NCI-H1436 (cell line): ENCODE results near the gene TMEM51.

Source experiments
- DNase-seq: peaks from one replicate; lab custom pipeline; 2025; lab: John Stamatoyannopoulos, UW

The TMEM51 gene, protein sequence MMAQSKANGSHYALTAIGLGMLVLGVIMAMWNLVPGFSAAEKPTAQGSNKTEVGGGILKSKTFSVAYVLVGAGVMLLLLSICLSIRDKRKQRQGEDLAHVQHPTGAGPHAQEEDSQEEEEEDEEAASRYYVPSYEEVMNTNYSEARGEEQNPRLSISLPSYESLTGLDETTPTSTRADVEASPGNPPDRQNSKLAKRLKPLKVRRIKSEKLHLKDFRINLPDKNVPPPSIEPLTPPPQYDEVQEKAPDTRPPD

DNA sequence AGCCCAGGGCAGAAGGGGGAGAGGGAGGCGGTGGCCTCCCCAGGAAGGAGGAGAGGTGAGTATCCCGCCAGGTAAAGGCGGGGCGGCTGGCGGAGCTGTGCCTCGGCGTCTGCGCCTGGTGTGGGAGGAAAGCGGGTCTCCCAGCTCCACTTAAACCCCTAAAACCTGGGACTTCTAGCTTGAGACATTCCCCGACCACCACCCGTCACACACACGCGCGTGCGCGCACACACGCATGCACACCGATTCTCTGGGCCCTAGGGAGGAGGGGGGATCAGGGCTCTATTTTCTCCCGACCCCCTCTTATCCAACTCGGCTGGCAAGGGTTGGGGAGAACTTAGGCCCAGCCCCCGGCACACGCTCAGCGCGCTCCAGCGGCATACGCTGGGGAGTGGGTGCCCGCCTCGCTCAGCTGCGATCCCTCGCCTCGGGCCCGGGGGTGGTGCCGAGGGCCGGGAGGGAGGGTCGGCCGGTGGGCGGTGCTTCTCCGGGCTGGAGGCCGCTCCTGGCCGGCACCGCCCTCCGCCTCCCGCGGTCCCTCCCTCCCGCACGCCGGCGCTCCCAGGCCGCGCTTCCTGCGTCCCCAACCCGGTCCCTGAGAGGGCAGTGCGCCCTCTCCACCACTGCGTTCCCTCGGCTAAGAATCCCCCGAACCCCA, at the start of gene TMEM51:
TMEM51 (plus strand) TSS at position 564 of the 658 bp plus-strand sequence. CDS start 61,341 bp downstream, outside the sequence.
- DNase-seq: peak; percentile 64

DNA sequence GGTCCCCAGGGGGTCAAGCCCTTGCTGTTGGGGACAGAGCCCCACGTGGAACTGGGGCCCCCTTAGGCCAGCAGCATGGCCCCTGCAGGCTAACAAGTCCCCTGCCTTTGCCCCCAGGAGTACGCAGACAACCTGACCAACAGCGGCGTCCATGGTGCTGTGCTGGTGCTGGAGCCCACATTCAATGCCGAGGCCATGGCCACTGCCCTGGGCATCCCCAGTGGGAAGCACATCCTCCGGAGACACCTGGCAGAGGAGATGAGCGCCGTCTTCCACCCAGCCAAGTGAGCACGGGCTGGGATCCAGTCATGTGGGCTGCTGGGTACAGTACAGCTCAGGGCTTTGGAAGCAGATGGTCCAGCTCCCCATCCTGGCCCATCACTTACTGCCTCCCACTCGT, 49.6 kb upstream of the TMEM51 start:
- no peak for DNase-seq

DNA sequence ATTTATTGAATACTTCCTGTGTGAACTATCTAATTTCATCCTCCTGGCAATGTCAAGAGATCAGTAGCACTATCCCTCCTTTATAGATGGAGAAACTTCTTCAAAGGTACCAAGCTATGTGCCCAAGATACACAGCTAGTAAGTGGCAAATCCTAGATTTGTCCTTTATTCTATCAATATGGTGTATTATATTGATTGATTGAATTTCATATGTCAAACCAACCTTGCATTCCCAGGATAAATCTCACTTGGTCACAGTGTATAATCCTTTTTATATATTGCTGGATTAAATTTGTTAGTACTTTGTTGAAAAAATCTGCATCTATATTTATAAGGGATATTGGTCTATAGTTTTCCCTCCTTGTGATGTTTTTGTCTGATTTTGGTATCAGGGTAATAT, 48.8 kb upstream of the TMEM51 start:
- no peak for DNase-seq

DNA sequence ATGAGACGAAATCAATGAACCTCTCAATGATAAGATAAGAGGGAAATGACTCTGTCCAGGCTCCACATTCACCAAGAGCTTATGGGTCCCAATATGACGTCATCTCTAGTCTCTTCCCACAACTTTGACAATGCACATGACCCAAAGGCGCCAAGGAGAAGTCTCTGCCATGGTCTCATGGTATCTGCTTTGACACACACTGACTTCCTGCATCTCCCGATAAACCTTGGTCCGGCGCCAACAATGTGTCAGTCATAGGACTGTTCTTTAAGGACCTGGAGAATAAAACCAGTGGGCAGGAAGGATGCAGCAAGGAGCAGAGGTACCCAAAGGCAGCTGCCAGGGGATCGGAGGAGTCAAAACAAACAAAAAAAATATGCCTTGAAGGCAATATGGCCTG, 46.9 kb upstream of the TMEM51 start:
- no peak for DNase-seq

DNA sequence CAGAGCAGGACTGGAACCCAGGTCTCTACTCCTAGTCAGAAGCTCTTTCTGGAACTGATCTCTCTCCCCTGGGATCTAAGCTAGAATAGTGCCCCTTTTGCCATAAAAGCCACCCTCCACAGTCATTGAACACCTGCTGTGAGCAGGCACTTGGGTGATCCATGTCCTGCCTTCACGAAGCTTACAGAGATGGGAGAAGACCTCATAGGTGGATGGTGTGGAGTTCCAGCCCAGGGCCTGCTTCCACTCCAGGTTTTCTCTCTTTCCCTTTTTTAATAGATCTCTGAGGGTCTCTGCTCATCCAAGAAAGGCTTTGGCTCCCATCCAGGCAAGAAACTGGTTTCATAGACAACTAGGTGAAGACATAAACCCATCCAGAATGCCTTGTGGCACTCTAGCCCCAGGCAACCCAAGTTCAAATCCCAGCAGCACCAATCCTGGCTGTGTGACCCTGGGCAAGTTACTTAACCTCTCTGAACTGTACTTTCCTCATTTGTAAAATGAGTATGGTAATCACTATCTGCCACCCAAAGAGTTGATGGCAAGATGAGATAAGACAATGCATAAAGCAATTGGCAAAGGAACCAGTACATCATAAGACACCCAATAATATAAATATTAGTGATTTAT, 46.4 kb upstream of the TMEM51 start:
- no peak for DNase-seq

DNA sequence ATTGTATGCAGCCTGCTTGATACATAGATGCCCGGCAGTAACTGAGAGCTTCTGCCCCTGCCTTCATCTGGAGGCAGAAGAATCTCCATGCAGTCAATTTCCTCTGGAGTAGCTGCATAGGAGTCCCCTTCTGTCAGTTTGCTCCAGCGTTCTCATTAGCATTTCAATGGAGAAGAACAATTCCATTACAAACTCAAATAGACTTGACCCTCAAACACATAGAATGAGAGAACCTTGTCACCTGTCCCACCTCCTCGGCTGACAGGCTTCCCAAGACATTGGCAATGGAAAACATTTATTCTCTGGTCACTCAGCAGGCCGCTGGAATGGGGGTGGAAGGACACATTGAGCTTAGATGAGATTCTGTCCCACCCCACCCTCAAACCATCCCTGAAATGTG, 45.6 kb upstream of the TMEM51 start:
- DNase-seq: no peak

DNA sequence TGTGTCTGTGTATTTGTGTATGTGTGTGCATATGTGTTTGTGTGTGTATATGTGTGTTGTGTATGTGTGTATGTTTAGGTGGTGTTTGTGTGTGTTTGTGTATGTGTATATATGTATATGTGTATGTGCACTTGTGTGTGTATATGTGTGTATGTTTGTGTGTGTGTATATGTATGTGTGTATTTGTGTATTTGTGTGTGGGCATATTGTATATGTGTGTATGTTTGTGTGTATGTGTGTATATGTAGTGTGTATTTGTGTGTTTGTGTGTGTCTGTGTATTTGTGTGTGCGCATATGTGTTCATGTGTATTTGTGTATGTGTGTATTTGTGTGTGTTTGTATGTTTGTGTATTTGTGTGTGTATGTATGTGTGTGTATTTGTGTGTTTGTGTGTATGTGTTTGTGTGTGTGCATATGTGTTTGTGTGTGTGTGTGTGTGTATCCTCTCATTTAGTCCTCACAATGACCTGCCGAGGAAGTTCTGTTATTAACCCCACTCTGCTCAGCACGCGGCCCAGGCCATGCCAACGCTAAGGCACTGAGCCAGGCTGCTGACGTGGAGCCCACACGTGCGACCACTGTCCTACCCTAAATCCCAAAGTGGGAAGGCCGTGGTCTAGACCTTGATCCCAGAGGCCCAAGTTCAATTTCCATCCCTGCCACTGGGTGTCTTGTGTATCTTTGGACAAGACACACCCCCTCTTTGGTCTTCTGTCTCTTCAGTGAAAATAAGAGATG, 43.2 kb upstream of the TMEM51 start:
- no peak for DNase-seq

DNA sequence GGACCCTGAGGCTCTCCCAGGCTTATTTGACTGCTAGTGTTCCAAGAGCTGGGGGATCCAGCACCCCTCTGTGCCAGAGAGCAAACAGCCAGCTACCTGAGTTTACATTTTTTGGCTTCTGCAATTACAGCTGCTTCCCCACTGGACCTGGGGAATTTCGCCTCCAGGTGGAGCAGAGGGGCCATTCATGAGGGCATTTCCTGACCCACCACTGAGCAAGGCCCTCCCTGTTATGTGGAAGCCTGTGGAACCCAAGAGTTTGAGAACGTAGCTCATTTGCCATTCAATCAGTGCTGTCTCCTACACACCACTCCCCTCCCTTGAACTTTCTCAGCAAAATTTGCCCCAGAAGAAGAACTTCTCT, 42.7 kb upstream of the TMEM51 start:
- DNase-seq: no peak

DNA sequence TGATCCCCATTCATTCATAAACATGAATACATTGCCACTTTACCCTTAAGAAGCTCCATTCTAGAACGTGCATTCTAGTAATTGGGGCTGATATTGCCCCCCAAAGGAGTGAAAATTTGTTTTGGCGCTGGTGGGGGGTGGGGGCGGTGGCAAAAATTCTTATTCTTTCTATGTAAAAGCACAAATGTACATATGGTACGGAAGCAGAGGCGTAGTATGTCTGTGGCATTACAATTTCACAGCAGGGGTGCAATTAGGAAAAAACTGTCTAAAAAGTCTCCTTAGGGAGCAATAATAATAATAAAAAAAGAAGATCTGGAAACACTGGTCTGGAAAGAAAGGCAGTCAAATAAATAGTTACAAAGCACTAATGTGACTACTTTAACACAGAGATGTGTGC, 40.4 kb upstream of the TMEM51 start:
- DNase-seq: no peak

DNA sequence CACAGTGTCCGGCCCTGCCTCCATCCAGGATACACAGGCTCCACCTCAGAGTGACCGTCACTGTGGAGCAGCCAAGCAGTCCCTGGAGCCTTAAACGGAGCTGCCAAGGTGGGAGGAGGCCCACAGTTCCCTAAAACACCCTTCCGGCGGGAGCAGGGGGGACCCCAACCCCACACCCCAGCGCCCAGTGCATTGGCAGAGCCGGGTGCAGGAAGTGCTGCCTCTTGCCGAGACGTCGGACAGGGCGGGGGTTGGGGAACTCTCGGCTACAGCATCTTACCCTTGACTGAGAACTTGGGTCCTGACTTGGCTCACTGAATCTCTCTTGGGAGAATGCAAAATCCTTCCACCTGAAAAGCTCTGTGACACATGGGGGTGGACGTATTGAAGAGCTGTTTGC, 38.7 kb upstream of the TMEM51 start:
- no peak for DNase-seq

DNA sequence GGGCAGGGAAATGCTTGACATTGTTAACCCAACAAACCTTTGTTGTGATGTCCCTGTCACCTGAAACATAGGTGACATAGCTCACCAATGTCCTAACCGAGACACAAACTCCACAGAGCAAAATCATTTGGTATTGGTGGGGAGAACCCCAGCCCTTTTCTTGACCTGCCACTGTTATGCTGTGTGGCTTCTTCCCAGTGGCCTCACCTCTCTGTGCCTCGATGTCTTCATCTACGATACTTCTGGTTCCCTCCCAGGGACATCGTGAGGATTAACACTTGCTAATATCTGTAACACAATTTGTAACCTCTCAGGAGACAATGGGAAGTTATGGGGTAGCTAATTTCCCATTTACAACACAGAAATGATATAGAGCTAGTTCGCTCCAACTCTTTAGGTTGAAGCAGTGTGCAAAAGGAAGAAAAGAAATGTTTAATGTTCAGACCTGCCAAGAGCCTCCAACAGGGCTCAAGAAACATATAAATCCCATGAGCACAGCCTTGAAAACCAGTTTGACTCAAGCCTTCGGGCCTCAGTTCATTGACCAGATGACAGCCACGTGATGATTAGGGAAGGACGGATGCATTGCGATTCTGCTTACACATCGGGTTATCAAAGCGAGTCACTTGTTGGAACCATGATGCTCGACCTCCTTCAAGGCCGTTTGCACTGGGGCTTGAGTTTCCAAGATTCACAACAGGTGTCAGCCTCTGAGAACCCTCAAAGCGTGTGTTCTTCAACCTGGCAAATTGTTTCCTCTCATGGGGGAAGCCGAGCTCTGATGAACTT, 37.8 kb upstream of the TMEM51 start:
- DNase-seq: no peak

DNA sequence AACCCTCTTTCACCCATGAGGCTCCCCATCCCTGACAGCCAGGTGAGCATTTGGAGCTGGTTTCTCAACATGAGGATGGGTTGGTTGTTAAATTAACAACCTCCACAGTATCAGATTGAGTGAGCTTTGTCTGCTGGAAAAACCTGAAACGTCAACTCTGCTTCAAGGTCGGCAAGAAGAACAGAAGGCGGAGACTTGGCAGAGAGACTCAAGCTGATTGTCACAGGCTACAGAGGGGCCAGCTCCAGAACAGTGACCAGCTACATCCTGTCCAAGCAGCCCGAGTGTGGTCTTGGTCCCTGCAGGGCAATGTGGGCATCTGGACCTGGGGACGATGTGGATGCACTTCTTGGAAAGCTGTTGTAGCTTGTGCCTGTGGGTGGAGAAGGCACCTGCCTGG, 36.6 kb upstream of the TMEM51 start:
- no peak for DNase-seq

DNA sequence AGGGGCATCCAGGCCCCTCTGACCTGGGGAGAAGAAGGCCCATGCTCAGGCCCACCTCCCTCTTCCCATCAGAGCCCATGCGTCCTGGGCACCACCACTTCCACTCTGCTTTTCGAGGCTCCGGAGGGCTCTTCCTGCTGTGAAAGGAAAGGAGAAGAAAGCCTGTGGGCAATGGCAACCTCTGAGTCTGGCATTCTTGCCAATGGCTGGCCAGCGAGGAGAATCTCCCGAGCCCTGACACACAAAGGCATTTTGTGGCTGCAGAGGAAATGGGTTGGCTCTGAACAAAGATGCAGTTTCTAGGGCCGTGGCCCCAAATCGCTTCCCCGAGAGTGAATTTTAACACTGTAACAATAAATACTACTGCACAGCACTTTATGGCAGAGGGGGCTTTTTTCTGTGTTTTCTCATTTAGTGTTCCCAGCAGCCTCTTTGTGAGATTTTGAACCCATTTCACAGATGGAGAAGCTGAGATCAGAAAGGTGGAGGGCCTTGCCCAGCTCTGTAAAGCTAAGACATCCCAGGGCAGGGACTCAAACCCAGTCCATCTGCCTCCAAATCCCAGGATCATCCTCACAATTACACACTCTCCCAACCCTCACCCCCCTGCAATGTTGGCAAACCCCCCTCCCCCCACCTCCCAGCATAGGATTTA, 35.7 kb upstream of the TMEM51 start:
- no peak for DNase-seq

DNA sequence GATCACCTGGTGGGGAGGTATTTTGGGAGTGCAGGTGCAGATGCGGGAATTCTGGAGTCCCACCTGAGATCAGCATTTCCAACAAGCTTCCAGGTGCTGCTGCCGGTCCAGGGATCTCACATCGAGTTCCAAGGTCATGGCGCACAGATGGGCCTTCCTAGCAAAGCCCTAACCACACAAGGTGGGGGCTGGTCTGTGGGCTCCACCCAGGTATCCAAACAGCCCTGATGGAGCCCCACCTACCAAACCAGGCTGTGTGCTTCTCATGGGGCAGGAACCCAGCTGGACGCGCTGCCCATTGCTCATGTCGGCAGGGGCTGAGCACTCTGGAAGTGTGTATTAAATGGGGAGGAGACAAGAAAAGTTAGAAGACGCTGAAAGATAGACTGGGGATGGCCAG, 35.0 kb upstream of the TMEM51 start:
- no peak for DNase-seq

DNA sequence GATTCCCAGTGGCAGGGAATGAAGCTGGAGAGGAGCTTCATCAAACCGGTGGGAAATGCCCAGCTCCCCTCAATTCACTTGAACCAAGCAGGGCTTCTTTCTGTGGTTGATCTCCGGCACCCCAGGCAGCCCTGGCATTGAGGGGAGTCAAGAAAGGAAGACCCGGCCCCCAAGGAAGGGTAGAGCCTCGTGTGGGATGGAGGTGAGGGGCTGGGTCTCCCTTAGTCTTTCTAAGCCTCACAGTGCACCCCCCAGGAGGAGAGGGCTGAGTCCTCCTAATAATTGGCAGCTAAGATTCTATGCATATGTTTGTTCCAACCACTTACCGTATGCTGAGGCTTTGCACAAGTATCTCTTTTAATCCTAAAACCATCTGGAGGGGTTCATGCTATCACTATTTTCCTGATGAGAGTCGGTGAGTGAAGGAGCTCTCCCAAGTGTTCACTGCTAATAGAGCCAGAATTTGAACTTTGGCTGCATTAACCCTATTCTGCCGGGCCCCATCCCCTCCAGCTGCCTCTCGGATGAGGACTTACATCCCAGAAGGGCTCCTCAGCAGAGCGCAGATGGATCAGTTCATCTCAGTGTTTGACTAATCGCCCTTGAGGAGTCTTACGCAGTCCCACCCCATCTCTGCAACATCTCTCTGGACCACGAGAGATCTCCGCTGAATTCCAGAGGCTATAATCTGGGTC, 33.1 kb upstream of the TMEM51 start:
- no peak for DNase-seq

DNA sequence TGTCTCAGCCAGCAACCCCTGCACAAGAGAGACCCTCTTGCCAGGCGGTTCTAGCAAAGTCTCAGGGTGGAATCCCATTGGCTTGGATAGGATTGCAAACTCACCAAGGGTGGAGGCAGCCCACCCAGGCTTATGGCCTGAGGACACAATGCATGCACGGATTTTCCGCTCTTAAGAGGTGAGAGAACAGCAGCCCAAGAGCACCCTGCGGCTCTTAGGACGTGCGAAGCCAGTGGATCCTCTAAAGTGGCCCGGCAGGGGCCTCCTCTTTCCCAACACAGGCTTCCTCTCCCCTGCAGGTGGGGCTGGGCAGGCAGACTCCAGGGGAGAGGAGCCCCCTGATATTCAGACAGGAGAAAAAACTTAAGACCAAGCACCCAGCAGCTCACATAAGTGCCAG, 31.2 kb upstream of the TMEM51 start:
- DNase-seq: no peak

DNA sequence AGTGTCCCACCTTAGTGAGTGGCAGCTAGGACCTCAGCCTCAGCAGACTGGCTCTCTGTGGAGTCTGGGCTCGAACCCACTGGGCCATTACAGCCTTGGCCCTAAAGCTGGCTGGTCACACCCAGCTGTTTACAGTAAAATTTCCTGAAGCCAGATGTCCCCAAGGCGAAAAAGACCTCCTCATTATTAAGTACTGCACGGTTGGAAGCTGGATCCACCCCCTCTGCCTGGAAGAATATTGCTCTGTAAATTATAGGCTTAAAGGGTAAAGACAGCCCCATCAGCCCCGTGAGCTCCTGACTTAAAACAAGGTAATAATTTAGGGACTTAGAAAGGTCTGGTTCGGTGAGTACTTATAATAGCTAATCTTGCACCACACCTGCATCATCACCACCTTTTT, 30.3 kb upstream of the TMEM51 start:
- no peak for DNase-seq

DNA sequence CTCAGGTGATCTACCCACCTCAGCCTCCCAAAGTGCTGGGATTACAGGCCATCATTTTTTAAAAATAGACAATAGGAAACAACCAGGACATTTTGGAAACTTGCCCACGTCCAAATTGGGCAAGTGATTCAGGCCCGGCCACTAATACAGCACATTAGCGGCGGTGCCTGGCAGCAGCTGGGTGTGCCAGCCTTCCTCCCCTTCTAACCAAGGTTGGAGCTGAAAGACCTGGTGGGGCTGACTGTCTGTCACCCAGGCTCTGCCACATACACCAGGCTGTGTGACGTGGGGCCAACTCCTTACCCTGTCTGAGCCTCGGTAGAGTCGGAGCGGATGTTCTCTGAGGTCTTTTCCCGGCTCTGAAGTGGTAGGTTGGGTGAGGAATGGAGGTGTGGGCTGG, 29.6 kb upstream of the TMEM51 start:
- no peak for DNase-seq

DNA sequence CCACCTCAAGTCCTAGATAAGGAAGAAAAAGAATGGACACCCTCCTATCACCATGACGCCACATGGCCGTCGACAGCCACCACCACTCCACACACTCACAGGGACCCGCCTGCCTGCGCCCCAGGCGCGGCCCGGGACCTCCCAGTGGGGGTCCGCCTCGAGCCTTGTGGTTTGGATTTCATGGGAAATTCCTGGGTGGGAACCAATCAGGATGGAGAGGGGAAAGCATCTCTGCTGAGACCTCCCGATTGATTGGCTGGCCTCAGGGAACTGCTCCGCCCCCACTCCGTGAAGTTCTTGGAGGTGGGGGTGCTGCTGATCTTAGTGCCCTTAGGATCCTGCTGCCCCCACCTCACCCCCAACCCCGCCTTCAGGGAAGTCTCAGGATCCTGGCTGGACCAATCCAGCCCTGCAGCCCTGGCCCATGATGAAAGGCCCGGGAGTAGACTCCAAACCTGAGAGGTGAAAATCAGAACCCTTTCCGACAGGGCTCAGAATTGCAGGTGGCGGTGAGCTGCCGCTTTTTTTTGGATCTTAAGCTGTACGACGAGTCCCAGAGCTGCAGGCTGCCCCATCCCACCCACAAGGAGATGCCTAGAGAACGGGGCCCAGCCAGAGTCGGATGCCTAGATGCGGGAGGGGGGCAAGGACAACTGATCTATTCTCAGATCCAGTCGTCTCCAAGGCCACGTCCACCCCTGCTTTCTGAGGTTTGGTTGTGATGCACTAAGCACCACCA, 29.0 kb upstream of the TMEM51 start:
- DNase-seq: no peak

DNA sequence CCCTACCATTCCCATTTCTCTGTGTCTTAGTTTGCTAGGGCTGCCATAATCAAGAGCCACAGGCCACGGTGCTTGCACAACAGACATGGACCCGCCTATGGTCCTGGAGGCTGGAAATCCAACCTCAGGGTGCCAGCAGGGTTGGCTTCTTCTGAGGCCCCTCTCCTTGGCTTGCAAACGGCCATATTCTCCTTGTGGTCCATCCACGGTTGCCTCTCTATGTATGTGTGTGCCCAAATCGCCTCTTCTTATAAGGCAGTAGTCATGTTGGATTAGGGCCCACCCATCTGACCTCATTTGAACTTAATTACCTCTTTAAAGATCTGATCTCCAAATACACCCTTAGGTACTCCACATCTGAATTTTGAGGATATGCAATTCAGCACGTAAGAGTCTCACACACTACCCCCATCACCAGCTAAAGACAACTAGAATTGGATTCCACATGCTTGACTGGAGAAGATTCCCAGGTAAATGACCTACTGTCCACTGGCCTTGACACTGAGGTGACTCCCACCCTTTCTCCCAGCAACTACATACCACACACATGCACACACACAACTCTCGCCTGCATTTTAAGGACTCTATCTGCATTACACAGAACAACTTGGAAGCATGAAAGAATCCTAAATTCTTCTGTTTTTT, 28.3 kb upstream of the TMEM51 start:
- DNase-seq: no peak
